HG02938 (cell line): ENCODE measurements around the gene PTPRG.

Experiments used
- ATAC-seq: cut with Tn5 transposase; IDR thresholded peaks from one replicate; pipeline ENCODE4 v1.9.1; 2021; ENCODE audit warnings: mild to moderate bottlenecking, moderate library complexity; ENCODE audit not compliant: unreplicated experiment

PTPRG gene

DNA sequence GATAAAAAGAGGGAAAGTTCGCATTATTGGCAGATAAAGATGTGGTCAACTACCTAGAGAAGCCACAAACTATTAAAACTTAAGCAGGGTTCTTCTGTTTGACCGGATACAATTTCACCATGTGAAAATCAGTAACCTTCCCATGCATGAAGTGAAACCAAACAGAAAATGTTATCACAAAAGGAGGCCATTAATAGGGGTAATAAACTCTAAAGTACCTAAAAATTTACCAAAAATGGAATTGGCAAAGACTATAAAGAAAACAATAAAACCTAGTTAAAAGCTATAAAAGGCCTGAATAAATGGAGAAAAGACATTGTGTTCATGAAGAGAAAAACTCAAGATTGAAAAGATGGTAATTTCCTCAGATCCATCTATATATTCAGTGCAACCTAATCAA is 728.6 kb downstream of the PTPRG start:
- ATAC-seq: no peak

DNA sequence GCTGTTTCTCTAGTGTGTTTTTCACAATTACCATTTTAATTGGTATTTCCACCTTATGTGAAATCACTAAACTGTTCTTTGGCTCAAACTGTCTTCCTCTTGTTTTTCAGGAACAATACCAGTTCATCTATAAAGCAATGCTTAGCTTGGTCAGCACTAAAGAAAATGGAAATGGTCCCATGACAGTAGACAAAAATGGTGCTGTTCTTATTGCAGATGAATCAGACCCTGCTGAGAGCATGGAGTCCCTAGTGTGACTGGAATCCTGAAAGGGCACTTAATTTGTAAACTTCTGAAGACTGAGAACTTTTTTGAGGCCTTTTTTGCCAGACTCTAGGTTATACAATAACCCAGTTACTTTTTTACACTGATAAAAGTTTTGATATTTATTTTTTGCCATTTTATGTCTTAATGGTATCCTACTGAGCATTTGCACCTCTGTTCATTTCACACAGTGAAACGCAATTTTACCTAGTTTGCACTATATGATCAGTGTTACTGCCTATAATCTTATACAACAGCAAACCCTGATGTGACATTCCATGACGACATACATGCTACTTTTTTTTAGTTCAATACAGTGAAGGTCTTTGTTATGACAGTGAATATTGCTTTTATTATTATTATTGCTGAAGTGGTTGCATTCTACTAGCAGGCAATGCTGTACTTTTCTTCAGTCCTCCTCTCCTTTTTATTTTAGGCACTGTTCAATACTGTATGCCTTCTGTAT is 731.8 kb downstream of the PTPRG start:
- ATAC-seq: no peak

DNA sequence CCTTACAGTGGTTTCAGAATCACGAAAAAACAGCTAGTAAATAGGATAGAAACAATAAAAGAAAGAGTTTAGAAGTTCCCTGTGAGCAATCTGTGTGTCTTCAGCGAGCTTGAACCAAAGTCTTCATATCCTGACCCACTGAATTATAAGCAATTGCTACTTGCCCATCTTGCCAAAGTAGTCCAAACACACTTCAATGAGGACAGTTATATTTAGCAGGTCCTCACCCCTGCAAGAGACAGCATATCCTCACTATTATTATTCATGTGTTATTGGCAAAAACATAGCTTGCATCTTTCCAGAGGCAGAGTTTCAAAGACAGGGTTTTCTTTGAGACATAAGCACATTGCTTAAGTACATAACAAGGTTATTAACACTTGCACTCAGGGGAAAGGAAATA is 734.2 kb downstream of the PTPRG start:
- no peak for ATAC-seq

DNA sequence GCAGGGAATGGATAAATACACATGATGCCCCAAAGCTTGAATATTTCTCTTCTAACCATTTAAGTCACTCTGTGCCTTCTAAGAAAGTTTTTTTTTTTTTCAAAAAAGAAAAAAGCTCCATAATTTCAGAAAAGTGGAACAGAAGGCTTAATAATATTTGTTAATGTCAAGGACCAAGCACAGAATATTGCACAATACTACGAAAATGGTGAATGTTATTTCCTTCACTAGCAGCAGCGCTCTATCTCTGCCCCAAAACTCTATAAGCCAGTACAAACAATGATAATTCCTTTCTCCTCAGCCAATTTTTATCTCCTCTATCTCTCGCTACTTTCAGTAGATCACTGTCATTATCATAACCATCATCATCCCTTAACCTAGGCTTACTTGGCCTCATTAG is 739.2 kb downstream of the PTPRG start:
- ATAC-seq: no peak

DNA sequence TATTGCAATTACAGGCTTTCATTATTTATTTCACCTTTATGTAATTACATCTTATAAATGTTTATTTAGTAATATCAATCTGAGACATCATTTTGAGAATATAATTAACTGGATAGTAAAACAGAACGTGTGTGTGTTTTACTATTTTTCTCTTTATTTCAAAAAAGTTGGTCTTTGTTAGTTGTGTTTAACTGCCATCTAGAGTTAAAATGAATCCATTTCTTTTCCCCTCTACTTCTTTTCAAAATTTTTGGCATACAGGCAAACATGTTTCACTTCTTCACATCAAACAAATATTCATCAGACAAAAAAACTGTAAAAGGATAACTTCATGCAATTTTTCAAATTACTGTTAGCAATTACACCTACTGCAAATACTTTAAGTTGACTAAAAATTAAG is 750.8 kb downstream of the PTPRG start:
- no peak for ATAC-seq

DNA sequence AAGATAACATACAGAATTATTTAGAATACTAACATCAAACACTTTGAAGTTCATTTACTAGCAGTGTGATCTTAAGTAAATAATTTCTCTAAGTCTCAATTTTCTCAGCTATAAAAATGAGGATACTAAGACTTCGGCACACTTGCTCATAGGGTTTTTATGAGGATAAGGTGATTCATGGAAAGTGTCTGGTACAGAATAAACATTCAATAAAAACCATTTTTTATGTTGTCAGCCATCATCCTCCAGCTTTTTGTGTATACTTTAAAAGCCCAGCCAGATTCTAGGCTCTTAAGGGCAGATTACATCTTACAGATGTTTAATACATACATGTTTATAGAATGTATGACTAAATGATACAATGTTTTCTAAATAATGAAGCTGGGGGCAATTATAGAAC is 755.2 kb downstream of the PTPRG start:
- no peak for ATAC-seq

DNA sequence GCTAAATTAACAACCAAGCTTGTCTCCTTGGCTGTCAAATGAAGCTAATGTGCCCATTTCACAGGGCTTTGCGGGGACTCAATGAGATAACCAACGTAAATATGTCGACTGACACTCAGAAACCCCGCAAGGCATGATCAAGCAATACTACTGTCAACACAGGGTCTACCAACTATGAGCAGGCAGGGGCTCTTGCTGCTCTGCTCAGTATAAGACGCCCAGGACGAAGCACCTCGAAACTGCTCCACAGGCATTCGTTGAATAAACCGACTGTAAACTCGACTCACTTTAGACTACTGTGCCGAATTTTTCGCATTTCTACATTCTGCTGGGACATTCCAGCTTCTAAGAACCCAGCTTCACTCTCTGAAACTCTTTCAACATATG is 757.0 kb downstream of the PTPRG start:
- no peak for ATAC-seq

DNA sequence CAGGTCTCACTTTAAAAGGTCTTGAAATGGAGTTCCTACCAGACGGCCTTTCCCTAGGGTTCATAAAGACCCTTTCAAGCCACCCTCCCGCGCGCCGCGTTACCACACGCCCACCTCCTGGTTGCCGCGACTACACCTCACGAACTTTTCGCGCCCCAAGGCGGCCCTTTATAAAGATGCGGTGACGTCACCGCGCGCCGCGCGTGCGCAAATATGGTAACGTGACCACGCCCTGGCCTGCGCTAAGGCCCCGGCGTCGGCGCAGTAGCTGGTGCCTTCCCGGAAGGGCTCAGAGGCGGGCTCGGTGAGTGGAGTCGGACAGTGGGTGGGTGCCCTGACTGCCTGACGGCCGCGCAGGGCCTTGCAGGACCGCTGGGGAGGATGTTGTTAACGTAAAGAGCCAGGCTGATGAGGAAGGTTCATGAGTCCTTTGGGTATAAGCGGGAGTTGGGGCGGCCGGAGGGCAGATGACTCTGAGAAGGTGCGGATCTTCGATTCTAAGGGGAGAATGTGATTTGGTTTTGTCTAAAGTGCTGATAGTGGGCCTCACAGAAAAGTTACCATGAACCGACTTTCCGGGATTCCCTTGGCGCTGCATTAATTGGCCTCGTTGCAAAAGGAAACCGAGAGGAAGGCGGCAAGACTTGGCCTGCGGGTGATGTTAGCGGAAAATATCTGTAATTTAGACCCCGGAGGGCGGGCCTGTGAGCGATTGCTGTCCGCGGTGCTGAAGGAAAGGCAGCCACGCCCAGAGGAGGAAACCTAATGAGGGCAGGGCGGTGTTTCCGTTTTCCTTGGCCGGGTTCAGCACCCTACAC is 757.6 kb downstream of the PTPRG start:
- ATAC-seq: peak; percentile 96

DNA sequence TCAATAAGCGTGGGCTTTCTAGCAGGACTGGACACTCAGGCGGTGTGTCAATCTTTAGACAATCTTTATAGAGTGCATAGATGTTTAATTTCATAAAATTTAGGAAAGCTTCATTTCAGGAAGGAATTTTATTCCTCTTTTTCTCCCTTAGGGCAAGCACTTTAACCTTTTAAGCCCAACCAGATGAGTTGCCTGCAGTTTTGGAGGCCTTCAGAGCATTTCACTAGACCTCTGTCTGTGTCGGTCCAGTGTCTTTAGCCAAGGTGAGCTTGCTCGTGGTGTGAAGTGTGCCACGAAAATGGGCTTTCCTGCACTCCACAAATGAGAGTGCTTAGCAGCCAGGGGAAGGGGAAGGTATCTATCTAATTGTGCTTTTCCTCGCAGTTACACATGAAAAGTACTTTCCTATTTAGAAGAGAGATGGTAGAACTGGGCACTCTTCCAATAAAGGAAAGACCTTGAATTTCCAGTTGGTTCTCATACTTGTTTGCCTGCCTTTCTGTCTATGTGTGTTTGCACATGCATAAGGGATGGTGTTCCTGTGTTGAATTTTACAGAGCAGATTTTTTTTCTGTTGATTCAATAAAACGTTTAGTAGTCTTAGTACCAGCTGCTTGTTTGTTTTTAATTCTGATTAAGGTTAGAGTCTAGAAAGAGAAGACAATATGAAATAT is 758.3 kb downstream of the PTPRG start:
- ATAC-seq: no peak

DNA sequence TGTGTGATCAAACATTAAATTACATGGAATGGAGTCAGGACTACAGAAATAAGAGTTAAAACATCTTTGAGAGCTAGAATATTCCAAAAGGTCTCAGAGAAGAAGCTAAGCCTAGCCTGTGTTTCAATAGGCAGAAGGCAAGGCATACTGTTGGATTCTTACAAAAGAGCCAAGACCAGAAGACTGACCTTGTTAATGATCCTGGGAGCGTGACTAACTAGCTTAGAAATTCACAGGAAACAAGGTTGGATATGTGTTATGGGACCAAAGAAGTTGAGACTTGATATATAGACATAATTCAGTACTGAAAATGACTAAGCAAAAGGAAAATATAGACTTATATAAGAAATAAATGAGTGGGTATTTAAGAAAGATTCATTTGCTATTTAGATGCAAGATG is 761.9 kb downstream of the PTPRG start:
- no peak for ATAC-seq

DNA sequence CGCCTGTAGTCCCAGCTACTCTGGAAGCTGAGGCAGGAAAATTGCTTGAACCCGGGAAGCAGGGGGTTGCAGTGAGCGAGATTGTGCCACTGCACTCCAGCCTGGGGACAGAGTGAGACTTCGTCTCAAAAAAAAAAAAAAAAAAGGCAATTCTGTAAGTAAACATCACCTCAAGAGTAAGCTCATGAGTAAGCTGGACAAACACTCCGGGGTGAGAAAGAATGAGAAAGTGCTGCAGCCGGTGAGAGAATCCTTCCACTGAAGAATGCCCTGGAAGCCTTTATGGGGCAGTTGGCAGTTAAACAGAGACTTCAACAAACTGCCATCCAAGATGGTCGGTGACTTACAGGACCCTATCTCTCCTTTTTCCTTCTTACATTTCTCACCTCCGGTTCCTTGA is 764.5 kb downstream of the PTPRG start:
- no peak for ATAC-seq

DNA sequence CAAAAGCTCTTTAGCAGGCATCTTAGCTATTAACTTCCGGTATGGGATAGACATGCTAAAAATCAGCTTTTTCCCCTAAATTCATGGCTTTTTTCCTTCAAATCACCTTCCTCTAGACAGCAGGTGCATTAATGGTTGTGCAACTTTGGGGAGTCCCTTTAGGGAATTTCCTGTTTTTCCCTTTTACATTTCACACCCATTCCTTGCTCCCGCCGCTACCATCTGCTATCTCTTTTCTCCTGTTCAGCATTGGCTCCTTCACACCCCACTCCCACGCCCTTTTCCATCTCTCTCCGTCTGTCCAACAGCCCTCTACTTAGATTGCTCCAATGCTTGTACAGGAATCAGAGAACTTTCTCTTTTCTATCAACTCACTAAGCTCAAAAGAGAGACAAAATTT is 768.6 kb downstream of the PTPRG start:
- no peak for ATAC-seq

DNA sequence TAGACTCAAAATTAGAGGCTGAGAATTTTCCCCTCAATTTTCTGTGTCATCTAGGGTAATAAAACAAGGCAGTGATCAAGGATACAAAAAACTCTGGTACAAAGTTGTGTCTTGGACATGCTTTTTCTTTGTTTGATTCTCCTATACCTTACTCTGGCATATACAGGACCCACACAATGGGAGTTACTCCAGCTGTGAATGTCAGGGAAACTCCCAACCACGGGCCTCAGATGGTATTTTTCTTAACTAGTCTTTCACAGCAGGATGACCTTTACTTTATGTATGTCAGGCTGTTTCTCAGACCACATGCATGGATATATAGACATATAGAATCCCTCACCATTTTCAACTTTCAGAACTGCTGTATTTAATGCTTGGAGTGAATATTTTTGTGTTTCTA is 770.6 kb downstream of the PTPRG start:
- no peak for ATAC-seq

DNA sequence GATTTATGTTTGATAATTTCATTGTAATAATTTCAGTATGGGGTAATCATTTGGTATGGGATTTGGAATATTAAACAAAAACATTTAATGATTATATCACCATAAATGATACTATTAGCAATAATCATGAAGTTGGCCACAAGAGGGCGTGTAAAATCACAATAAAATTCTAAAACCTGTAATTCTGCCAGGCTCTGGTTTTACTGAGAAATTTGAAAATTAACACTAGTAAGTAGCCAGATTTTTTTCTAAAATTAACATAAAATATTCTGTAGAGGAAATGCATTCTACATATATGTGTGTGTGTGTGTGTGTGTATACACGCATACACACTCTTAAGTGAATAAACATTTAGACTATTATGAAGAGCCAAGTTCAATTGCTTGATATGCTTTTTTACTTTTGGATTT is 771.5 kb downstream of the PTPRG start:
- ATAC-seq: no peak

DNA sequence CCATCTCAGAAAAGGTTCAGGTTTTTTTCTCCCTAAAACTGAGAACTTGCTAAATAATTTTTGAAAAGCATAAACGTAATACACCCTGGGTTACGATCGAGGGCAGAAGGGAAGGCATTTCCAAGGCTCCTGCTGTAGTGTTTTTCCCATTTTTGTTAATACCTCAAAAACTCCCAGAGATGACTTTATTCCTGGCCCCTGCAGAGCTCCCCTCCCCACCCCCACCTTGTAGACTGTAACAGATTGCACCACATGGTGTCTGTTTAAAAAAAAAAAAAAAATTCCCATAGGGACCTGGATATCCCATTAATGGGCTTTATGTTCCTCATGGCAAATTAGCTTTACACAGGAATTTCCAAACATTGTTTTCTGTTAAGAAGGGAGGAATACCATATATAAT is 773.8 kb downstream of the PTPRG start:
- no peak for ATAC-seq

DNA sequence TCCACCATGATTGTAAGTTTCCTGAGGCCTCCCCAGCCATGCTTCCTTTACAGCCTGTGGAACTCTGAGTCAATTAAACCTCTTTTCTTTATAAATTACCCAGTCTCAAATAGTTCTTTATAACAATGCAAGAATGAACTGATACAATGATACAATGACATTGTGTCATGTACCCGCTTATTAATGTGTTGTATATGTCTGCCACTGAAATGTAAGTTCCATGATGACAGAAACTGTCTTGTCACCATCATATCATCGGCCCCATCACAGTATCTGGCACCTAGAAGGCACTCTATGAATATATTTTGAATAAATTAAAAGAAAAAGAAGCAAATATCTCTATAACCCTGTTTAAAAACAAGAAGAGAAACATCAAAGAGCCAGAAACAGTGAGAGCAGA is 782.4 kb downstream of the PTPRG start:
- ATAC-seq: no peak
